ENCODE results near the gene CFAP74.
"Not testable (repeated sequence)": the region's sequence is repeated elsewhere in the genome, so short reads cannot be mapped to it uniquely, and the experiment has no call there.

Gene CFAP74

DNA sequence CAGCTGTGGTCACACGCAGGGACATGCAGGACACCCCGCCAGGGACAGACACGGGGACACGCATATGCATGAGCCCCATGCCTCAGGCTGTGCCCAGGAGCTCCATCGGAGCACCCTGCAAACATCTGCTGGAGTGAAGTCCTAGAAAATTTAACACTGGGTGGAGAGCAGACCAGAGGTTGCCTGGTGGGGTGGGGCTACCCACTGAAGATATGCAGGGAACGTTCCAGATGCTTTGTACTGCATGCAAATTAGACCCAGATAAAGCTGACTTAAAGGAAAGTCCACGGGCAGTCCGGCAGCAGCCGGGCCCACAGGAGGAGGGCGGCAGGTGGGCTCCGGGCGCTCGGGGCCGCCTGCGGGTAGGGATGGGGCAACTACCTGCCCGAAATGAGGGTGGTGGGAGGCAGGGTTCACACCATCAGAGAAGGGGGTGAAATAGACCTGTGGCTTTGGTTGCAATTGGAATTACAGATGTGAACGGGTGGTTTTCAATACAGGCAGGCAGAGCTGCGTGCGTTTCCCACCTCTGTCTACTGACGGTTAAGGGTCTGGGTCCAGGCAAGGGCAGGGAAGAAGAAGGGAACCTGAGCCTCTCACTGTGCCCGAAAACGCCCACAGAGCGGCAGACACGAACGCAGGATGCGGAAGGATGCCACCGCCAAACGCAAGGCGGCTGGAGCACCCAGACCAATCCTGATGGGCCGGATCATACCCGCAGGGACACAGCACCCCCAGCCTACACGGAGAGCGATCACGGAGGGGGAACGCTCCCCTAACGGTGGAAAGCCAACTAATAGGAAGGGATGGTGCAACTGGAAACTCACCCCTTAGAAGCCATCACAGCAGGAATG is 21.0 kb downstream of the CFAP74 start:
- no peak overlapping the region for H3K4me3 ChIP-seq (ENCODE audit: low read depth, low read length)
- in situ Hi-C loops (cut with HindIII; ENCODE audit: low sequenced_read_pairs) = no loop called here

DNA sequence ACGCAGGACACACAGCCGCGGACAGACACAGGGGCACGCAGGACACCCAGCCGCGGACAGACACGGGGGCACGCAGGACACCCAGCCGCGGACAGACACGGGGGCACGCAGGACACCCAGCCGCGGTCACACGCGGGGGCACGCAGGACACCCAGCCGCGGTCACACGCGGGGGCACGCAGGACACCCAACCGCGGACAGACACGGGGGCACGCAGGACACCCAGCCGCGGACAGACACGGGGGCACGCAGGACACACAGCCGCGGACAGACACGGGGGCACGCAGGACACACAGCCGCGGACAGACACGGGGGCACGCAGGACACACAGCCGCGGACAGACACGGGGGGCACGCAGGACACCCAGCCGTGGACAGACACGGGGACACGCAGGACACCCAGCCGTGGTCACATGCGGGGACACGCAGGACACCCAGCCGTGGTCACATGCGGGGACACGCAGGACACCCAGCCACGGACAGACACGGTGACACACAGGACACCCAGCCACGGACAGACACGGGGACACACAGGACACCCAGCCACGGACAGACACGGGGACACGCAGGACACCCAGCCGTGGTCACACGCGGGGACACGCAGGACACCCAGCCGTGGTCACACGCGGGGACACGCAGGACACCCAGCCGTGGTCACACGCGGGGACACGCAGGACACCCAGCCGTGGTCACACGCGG is 21.8 kb downstream of the CFAP74 start:
- DNase-seq (ENCODE audit: low read depth, low spot score); H3K4me3 ChIP-seq (ENCODE audit: low read depth, low read length); in situ Hi-C loops (cut with HindIII; ENCODE audit: low sequenced_read_pairs): not testable (repeated sequence)

More for the DNA sequence above, 21.0 kb downstream of the CFAP74 start:
- TF ChIP-seq CTCF (IDR thresholded peaks at IDR 0.05; ENCODE audit: low read depth, low read length) = no peak
- no peak for DNase-seq (ENCODE audit: low read depth, low spot score)

DNA sequence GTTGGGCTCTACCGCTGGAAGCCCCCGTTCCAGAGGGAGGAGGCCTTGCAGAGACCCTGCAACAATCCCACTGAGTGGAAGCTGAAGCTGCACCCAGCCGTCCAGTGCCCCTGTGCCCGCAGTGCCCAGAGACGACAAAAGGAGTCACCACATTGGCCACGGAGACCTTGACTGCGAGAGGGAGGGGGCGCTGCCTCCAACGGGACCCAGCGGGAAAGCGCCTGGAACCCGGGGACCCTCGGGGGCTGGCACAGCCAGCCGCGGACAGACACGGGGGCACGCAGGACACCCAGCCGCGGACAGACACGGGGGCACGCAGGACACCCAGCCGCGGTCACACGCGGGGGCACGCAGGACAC is 22.5 kb downstream of the CFAP74 start:
- no peak for TF ChIP-seq CTCF (IDR thresholded peaks at IDR 0.05; ENCODE audit: low read depth, low read length)
- in situ Hi-C loops (cut with HindIII; ENCODE audit: low sequenced_read_pairs) = no loop called here

GRCh38 chr1:1980467-1981141 is 23.0 kb downstream of the CFAP74 start:
- in situ Hi-C loops (cut with HindIII; ENCODE audit: low sequenced_read_pairs) = no loop called here
- DNase-seq (ENCODE audit: low read depth, low spot score) = no peak
- no peak overlapping the region for H3K4me3 ChIP-seq (ENCODE audit: low read depth, low read length)
- TF ChIP-seq CTCF (IDR thresholded peaks at IDR 0.05; ENCODE audit: low read depth, low read length) = no peak

More for the DNA sequence above, 22.5 kb downstream of the CFAP74 start:
- no peak overlapping the region for H3K4me3 ChIP-seq (ENCODE audit: low read depth, low read length)
- DNase-seq (ENCODE audit: low read depth, low spot score) = no peak

DNA sequence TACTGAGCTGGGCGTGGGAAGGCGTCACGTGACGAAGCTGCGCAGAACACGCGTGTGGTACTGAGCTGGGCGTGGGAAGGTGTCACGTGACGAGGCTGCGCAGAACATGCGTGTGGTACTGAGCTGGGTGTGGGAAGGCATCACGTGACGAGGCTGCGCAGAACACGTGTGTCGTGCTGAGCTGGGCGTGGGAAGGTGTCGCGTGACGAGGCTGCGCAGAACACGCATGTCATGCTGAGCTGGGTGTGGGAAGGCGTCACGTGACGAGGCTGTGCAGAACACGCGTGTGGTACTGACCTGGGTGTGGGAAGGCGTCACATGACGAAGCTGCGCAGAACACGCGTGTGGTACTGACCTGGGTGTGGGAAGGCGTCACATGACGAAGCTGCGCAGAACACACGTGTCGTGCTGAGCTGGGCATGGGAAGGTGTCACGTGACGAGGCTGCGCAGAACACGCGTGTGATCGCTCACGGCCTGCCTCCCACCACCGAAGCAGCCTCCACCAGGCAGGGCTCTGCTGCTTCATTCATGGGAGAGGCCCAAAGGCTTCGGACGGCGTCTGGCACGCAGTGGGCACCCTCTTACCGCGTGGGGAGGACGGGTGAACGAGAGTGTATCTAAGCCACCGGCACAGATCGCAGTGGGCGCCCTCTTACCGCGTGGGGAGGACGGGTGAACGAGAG is 24.0 kb downstream of the CFAP74 start:
- no peak for TF ChIP-seq CTCF (IDR thresholded peaks at IDR 0.05; ENCODE audit: low read depth, low read length)
- H3K4me3 ChIP-seq (ENCODE audit: low read depth, low read length) = no peak overlapping the region
- no peak for DNase-seq (ENCODE audit: low read depth, low spot score)
- in situ Hi-C loops (cut with HindIII; ENCODE audit: low sequenced_read_pairs) = no loop called here

DNA sequence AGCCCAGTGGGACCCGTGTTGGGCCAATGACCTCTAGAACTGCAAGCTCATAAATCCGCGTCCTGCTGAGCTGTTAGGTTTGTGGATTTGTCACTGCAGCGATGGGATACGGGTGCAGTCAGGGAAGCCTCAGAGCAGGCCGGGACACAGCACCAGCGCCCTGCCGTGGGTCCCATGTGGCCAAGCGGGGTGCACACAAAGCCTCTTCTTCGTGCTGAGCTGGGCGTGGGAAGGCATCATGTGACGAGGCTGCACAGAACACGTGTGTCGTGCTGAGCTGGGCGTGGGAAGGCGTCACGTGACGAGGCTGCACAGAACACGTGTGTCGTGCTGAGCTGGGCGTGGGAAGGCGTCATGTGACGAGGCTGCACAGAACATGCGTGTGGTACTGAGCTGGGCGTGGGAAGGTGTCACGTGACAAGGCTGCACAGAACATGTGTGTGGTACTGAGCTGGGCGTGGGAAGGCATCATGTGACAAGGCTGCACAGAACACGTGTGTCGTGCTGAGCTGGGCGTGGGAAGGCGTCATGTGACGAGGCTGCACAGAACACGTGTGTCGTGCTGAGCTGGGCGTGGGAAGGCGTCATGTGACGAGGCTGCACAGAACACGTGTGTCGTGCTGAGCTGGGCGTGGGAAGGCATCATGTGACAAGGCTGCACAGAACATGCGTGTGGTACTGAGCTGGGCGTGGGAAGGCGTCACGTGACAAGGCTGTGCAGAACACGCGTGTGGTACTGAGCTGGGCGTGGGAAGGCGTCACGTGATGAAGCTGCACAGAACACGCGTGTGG is 24.7 kb downstream of the CFAP74 start:
- H3K4me3 ChIP-seq (ENCODE audit: low read depth, low read length); in situ Hi-C loops (cut with HindIII; ENCODE audit: low sequenced_read_pairs); DNase-seq (ENCODE audit: low read depth, low spot score): not testable (repeated sequence)

- no peak overlapping the region for H3K4me3 ChIP-seq (ENCODE audit: low read depth, low read length)
- in situ Hi-C loops (cut with HindIII; ENCODE audit: low sequenced_read_pairs) = no loop called here
- no peak for DNase-seq (ENCODE audit: low read depth, low spot score)
- no peak for TF ChIP-seq CTCF (IDR thresholded peaks at IDR 0.05; ENCODE audit: low read depth, low read length)
Measured at GRCh38 chr1:1978108-1978507, 25.5 kb downstream of the CFAP74 start.

Measured in astrocyte of the spinal cord (primary cell).